ENCODE data around the gene FAM124A. TPM values are rescaled to one million over a fixed set of nuclear protein-coding genes. Genes with fewer than 3 reads are reported as not detected.

The FAM124A gene
- total RNA-seq, 1 donor, result 3.3 TPM

- no peak overlapping the region for H3K4me3 ChIP-seq (ENCODE audit: low read depth, low read length)
- TF ChIP-seq CTCF (IDR thresholded peaks at IDR 0.05; ENCODE audit: insufficient read depth, low read length), result no peak
- DNase-seq (ENCODE audit: low read depth), result no peak
Observed at GRCh38 chr13:51332566-51333361, 110.6 kb downstream of the FAM124A start.

- TF ChIP-seq CTCF (IDR thresholded peaks at IDR 0.05; ENCODE audit: insufficient read depth, low read length), result no peak
- no peak for DNase-seq (ENCODE audit: low read depth)
- no peak overlapping the region for H3K4me3 ChIP-seq (ENCODE audit: low read depth, low read length)
Observed at GRCh38 chr13:51333421-51333820, 111.2 kb downstream of the FAM124A start.

- H3K4me3 ChIP-seq (ENCODE audit: low read depth, low read length), result no peak overlapping the region
- no peak for TF ChIP-seq CTCF (IDR thresholded peaks at IDR 0.05; ENCODE audit: insufficient read depth, low read length)
- no peak for DNase-seq (ENCODE audit: low read depth)
Observed at GRCh38 chr13:51333826-51334225, 111.6 kb downstream of the FAM124A start.

Small RNA genes lying within 50 kb of the gene (small RNA-seq; reads per million reads assigned to genes)
- not detected for gene PRELID3BP2

Other genes starting within 250 kb of the FAM124A start
- gene C13orf42, start 111.1 kb upstream of the FAM124A start, total RNA-seq (ENCODE audit: low replicate concordance), result not detected in 2 replicates
- not detected in 2 replicates for gene SERPINE3, start 117.3 kb downstream of the FAM124A start, total RNA-seq (ENCODE audit: low replicate concordance)
- gene INTS6, start 230.6 kb downstream of the FAM124A start, total RNA-seq (ENCODE audit: low replicate concordance), result 17.3 and 41.1 TPM in 2 replicates